ENCODE measurements around the gene CRB1. TPM values are rescaled to one million over a fixed set of nuclear protein-coding genes. Genes with fewer than 3 reads are reported as not detected.
"Not testable (repeated sequence)": the region's sequence is repeated elsewhere in the genome, so short reads cannot be mapped to it uniquely, and the experiment has no call there.

The CRB1 gene
- total RNA-seq, 3 donors from 2014 or later, result 0.51 TPM; not detected in 2

GRCh38 chr1:197400522-197400902 lies 132.5 kb downstream of the CRB1 start:
- Histone ChIP-seq H3K9me3 (no peaks in the 10 kb centered on the region), H3K4me3 (no peak overlapping the region), H3K4me1 (ENCODE audit: low read depth) (no peaks in the 10 kb centered on the region), H3K36me3 (ENCODE audit: low read depth) (no peaks in the 10 kb centered on the region)
- no peak for ATAC-seq
- TF ChIP-seq CTCF (IDR thresholded peaks at IDR 0.05), result no peak
- intact Hi-C loops (cut with DNase I, micrococcal nuclease), result no loop called here
- DNase-seq, result no peak

GRCh38 chr1:197402189-197402588 lies 134.1 kb downstream of the CRB1 start:
- Histone ChIP-seq H3K9me3 (no peaks in the 10 kb centered on the region), H3K4me1 (ENCODE audit: low read depth) (no peaks in the 10 kb centered on the region), H3K36me3 (ENCODE audit: low read depth) (no peaks in the 10 kb centered on the region), H3K4me3 (no peak overlapping the region)
- intact Hi-C loops (cut with DNase I, micrococcal nuclease), result no loop called here
- no peak for ATAC-seq
- TF ChIP-seq CTCF (IDR thresholded peaks at IDR 0.05), result no peak
- no peak for DNase-seq

GRCh38 chr1:197404774-197405173 lies 136.7 kb downstream of the CRB1 start:
- H3K4me1 ChIP-seq (ENCODE audit: low read depth); H3K4me3 ChIP-seq; H3K36me3 ChIP-seq (ENCODE audit: low read depth); ATAC-seq; H3K9me3 ChIP-seq; DNase-seq; intact Hi-C loops (cut with DNase I, micrococcal nuclease): not testable (repeated sequence)

- intact Hi-C loops (cut with DNase I, micrococcal nuclease); H3K4me1 ChIP-seq (ENCODE audit: low read depth); ATAC-seq; H3K36me3 ChIP-seq (ENCODE audit: low read depth); H3K4me3 ChIP-seq; H3K9me3 ChIP-seq; DNase-seq: not testable (repeated sequence)
These were observed 137.6 kb downstream of the CRB1 start for GRCh38 chr1:197405614-197406013.

- TF ChIP-seq CTCF (IDR thresholded peaks at IDR 0.05), result no peak
- no peak for ATAC-seq
- intact Hi-C loops (cut with DNase I, micrococcal nuclease), result no loop called here
- H3K4me3 ChIP-seq, result no peak overlapping the region
- H3K4me1 ChIP-seq (ENCODE audit: low read depth), result no peaks in the 10 kb centered on the region
- no peaks in the 10 kb centered on the region for H3K36me3 ChIP-seq (ENCODE audit: low read depth)
- no peak for DNase-seq
- H3K9me3 ChIP-seq, result no peaks in the 10 kb centered on the region
These were observed 145.5 kb downstream of the CRB1 start for GRCh38 chr1:197413564-197413963.

GRCh38 chr1:197415221-197415620 lies 147.2 kb downstream of the CRB1 start:
- H3K4me1 ChIP-seq (ENCODE audit: low read depth), result no peaks in the 10 kb centered on the region
- H3K36me3 ChIP-seq (ENCODE audit: low read depth), result no peaks in the 10 kb centered on the region
- ATAC-seq, result no peak

More at GRCh38 chr1:197415221-197415620, 147.2 kb downstream of the CRB1 start:
- intact Hi-C loops (cut with DNase I, micrococcal nuclease), result no loop called here
- no peak for DNase-seq
- Histone ChIP-seq H3K4me3 (no peak overlapping the region), H3K9me3 (no peaks in the 10 kb centered on the region)
- no peak for TF ChIP-seq CTCF (IDR thresholded peaks at IDR 0.05)

All from mucosa of descending colon (tissue), 3 donors.